ENCODE results near the gene LKAAEAR1. TPM values are rescaled to one million over a fixed set of nuclear protein-coding genes. Genes with fewer than 3 reads are reported as not detected.

The LKAAEAR1 gene
- total and polyA plus RNA-seq, 2 of the 13 experiments (the other 11 are each of a cell fraction or from before 2014, with no cell fraction given) = not detected

DNA sequence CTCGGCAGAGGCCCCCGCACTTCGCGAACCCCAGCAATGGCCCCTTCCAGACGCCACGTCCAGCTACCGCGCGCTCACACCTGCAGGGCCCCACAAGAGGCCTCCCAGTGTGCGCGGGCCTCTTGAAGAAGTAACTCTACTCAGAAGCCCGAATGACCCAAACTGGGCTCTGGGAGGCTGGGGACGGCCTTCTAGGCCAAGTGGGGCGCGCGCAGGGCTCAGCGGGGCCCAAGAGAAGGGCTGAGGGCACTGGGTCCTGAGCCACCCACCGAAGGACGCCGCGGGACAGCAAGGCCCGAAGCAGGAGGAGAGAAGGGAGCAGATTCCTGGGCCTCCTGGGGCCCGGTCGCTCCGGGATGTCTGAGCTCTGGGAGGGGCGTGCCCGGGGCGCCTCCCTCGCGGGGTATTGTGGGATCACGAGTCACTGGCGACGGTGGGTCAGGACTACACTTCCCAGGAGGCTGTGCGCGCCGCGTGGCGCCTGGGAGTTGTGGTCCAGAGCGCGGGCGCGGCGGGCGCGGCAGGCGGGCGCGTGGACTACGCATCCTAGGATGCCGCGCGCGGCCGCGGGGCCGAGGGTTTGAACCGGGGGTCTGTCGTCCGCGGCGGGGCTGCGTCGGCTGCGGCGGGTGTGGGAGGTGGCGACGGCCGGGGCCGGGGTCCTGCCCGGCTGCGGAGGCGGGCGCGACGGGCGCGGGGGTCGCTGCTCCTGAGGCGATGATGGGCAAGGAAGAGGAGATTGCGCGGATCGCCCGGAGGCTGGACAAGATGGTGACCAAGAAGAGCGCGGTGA, 21.4 kb downstream of the LKAAEAR1 start, which contains the start of gene TCEA2 (continued):
- TF ChIP-seq, protein P1, sequence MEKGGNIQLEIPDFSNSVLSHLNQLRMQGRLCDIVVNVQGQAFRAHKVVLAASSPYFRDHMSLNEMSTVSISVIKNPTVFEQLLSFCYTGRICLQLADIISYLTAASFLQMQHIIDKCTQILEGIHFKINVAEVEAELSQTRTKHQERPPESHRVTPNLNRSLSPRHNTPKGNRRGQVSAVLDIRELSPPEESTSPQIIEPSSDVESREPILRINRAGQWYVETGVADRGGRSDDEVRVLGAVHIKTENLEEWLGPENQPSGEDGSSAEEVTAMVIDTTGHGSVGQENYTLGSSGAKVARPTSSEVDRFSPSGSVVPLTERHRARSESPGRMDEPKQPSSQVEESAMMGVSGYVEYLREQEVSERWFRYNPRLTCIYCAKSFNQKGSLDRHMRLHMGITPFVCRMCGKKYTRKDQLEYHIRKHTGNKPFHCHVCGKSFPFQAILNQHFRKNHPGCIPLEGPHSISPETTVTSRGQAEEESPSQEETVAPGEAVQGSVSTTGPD (CRISPR knock-in tag; IDR thresholded peaks at IDR 0.05) = 0 out of 2 replicates have a peak, but pooled peaks have one; percentile 41
- TF ChIP-seq CREB1 (IDR thresholded peaks at IDR 0.05) (peak; percentile 84), CREB1 (CRISPR knock-in tag; IDR thresholded peaks at IDR 0.05) (no peak; the same call in 1 of the 2 replicates), RBAK (CRISPR knock-in tag; IDR thresholded peaks at IDR 0.05) (no peak), PLRG1 (conservative IDR thresholded peaks at IDR 0.05) (no peak), ZNF672 (CRISPR knock-in tag; IDR thresholded peaks at IDR 0.05) (peak; percentile 63; the same call in 1 of the 2 replicates), ZNF232 (CRISPR knock-in tag; IDR thresholded peaks at IDR 0.05; ENCODE audit: borderline replicate concordance) (peak; percentile 91; the same call in 1 of the 2 replicates), TGIF2 (CRISPR knock-in tag; IDR thresholded peaks at IDR 0.05) (peak; percentile 90), ZFY (CRISPR knock-in tag; IDR thresholded peaks at IDR 0.05) (peak; percentile 99), CBX2 (IDR thresholded peaks at IDR 0.05; ENCODE audit: low read depth, low read length) (no peak), CBX2 (CRISPR knock-in tag; IDR thresholded peaks at IDR 0.05; ENCODE audit: low read depth) (0 out of 2 replicates have a peak, but pooled peaks have one; percentile 67), ZBTB42 (CRISPR knock-in tag; IDR thresholded peaks at IDR 0.05) (peak; percentile 81), FOXP1 (IDR thresholded peaks at IDR 0.05) (no peak), FOXP1 (CRISPR knock-in tag; IDR thresholded peaks at IDR 0.05) (no peak), ZNF333 (CRISPR knock-in tag; IDR thresholded peaks at IDR 0.05; ENCODE audit: borderline replicate concordance) (peak; percentile 96; the same call in 1 of the 2 replicates), ZBTB21 (CRISPR knock-in tag; IDR thresholded peaks at IDR 0.05) (peak; percentile 63; the same call in 1 of the 2 replicates), ASH2L (IDR thresholded peaks at IDR 0.05; ENCODE audit: insufficient read length, low read depth, low read length) (peak; percentile 68), ZNF253 (CRISPR knock-in tag; IDR thresholded peaks at IDR 0.05; ENCODE audit: borderline replicate concordance) (peak; percentile 90), MXD4 (CRISPR knock-in tag; IDR thresholded peaks at IDR 0.05) (no peak; the same call in 1 of the 2 replicates), NR2F2 (IDR thresholded peaks at IDR 0.05; ENCODE audit: borderline replicate concordance, low read depth) (no peak), NFYC (CRISPR knock-in tag; IDR thresholded peaks at IDR 0.05) (no peak)
- TF ChIP-seq, protein P2, sequence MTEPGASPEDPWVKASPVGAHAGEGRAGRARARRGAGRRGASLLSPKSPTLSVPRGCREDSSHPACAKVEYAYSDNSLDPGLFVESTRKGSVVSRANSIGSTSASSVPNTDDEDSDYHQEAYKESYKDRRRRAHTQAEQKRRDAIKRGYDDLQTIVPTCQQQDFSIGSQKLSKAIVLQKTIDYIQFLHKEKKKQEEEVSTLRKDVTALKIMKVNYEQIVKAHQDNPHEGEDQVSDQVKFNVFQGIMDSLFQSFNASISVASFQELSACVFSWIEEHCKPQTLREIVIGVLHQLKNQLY (CRISPR knock-in tag; IDR thresholded peaks at IDR 0.05) = peak; percentile 41; the same call in 1 of the 2 replicates
- TF ChIP-seq, protein P3, sequence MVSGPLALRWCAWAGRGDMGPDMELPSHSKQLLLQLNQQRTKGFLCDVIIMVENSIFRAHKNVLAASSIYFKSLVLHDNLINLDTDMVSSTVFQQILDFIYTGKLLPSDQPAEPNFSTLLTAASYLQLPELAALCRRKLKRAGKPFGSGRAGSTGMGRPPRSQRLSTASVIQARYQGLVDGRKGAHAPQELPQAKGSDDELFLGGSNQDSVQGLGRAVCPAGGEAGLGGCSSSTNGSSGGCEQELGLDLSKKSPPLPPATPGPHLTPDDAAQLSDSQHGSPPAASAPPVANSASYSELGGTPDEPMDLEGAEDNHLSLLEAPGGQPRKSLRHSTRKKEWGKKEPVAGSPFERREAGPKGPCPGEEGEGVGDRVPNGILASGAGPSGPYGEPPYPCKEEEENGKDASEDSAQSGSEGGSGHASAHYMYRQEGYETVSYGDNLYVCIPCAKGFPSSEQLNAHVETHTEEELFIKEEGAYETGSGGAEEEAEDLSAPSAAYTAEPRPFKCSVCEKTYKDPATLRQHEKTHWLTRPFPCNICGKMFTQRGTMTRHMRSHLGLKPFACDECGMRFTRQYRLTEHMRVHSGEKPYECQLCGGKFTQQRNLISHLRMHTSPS (CRISPR knock-in tag; IDR thresholded peaks at IDR 0.05; ENCODE audit: low read depth) = peak; percentile 53; the same call in 1 of the 2 replicates
- TF ChIP-seq, protein P4, sequence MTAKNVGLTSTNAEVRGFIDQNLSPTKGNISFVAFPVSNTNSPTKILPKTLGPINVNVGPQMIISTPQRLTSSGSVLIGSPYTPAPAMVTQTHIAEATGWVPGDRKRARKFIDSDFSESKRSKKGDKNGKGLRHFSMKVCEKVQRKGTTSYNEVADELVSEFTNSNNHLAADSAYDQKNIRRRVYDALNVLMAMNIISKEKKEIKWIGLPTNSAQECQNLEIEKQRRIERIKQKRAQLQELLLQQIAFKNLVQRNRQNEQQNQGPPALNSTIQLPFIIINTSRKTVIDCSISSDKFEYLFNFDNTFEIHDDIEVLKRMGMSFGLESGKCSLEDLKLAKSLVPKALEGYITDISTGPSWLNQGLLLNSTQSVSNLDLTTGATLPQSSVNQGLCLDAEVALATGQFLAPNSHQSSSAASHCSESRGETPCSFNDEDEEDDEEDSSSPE (CRISPR knock-in tag; IDR thresholded peaks at IDR 0.05) = peak; percentile 95
- TF ChIP-seq, protein P5, sequence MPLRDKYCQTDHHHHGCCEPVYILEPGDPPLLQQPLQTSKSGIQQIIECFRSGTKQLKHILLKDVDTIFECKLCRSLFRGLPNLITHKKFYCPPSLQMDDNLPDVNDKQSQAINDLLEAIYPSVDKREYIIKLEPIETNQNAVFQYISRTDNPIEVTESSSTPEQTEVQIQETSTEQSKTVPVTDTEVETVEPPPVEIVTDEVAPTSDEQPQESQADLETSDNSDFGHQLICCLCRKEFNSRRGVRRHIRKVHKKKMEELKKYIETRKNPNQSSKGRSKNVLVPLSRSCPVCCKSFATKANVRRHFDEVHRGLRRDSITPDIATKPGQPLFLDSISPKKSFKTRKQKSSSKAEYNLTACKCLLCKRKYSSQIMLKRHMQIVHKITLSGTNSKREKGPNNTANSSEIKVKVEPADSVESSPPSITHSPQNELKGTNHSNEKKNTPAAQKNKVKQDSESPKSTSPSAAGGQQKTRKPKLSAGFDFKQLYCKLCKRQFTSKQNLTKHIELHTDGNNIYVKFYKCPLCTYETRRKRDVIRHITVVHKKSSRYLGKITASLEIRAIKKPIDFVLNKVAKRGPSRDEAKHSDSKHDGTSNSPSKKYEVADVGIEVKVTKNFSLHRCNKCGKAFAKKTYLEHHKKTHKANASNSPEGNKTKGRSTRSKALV (CRISPR knock-in tag; IDR thresholded peaks at IDR 0.05) = peak; percentile 54; the same call in 1 of the 2 replicates

All from HepG2 (cell line).